NCI-H1436 (cell line): ENCODE data around the gene ATG9A.

Source experiments
- DNase-seq: peaks from one replicate; lab custom pipeline; 2025; lab: John Stamatoyannopoulos, UW

Gene ATG9A

GRCh38 chr2:219177552-219178376 lies 51.7 kb downstream of the ATG9A start, which contains the start of gene RETREG2:
RETREG2 (plus strand) TSS chr2:219178275; CDS start chr2:219178353, 78 bp downstream.
- peak; percentile 85 for DNase-seq

- DNase-seq: peak; percentile 72
These were observed 52.5 kb downstream of the ATG9A start, which contains the start of gene CNPPD1 for GRCh38 chr2:219176818-219177551. CNPPD1 (minus strand) TSS chr2:219176925; CDS start chr2:219176828, 97 bp downstream.

- no peak for DNase-seq
These were observed 53.3 kb downstream of the ATG9A start for GRCh38 chr2:219175928-219176817.

GRCh38 chr2:219175486-219175885 lies 54.0 kb downstream of the ATG9A start:
- DNase-seq: no peak

- no peak for DNase-seq
These were observed 54.6 kb downstream of the ATG9A start for GRCh38 chr2:219174801-219175200.

- no peak for DNase-seq
These were observed 55.3 kb downstream of the ATG9A start for GRCh38 chr2:219174146-219174545.

GRCh38 chr2:219173176-219173575 lies 56.3 kb downstream of the ATG9A start:
- no peak for DNase-seq

GRCh38 chr2:219172231-219173154 lies 56.9 kb downstream of the ATG9A start:
- no peak for DNase-seq

GRCh38 chr2:219171231-219171651 lies 58.2 kb downstream of the ATG9A start:
- DNase-seq: peak; percentile 22

GRCh38 chr2:219169930-219170654 lies 59.3 kb downstream of the ATG9A start, which contains the start of gene SLC23A3:
SLC23A3 (minus strand) TSS chr2:219170029; CDS start chr2:219169984, 45 bp downstream.
- no peak for DNase-seq
